Posterior vena cava (tissue), 2 donors: ENCODE measurements around the gene SAMD1. TPM values are rescaled to one million over a fixed set of nuclear protein-coding genes. Genes with fewer than 3 reads are reported as not detected.
A peak's percentile ranks its signal among the peaks of the same experiment; 100 is the strongest.

Experiments
- DNase-seq: peaks from one replicate; pipeline ENCODE4 v3.0.0-alpha.2; 2020; ENCODE audit warnings: low spot score
- intact Hi-C, 2 donors: fragments of 100-400 bp; cut with DNase I; formaldehyde crosslinking; loops; one replicate each; pipeline versions ENCODE4 v1.14.1 to v1.14.2; 2022 to 2023
- total RNA-seq, 2 donors: library from RNA; stranded (reverse); fragmentation: NEBNext Ultra II Directional; extraction: Animal tissue kit (Norgen Biotek cat#: 25700); gene quantifications; one replicate each; pipeline ENCODE4 v1.2.1, GENCODE V29; 2021
- donor health status: DM: yes; HTN: yes; CAD: no.
- donor health status: DM: yes; HTN: yes; CAD: no.

SAMD1 gene
- total RNA-seq, 2 donors from 2014 or later: 22.7 to 23.6 TPM

- intact Hi-C loops: no loop called here
- no peak for DNase-seq
These were observed 2.7 kb upstream of the SAMD1 start for GRCh38 chr19:14093117-14093823.

GRCh38 chr19:14091813-14092462 lies 1.4 kb upstream of the SAMD1 start:
- intact Hi-C loops: no loop called here
- no peak for DNase-seq

DNA sequence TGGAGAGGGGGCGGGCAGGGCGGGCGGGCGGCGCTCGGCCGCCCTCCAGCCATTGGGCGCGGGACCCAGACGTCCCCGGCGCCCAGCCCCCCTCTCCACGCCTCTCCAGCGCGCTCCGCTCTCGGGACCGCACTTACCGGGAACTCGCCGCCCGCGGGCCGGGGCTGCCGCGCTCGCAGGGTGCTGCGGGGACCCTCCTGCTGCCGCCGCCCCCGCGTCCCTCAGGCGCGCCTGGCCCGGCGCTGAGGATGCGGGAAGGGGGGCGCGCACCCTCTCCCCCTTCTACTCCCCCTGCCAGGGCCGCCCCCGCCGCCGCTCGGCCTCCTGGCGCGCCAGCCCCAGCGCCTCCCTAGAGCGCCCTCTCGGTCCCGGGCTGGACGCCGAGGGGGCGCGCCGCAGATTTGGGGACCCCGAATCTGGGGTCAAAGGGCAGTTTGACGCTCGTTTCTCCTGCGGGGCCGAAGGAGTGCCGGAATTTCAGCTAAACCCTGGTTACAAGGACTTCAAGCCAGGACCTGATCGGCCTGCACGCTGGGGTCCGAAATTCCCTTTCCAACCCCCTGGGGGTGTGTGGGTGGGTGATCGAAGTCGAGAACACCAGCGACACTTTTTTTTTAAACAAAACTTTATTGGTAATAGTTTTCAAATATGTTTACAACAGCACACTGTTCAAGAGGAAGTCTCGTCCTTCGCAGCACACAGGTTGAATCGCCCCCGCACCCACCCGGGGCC lies 696 bp upstream of the SAMD1 start:
- intact Hi-C loops: no loop called here
- no peak for DNase-seq

GRCh38 chr19:14089662-14090508 lies 666 bp downstream of the SAMD1 start:
- DNase-seq: peak; percentile 83
- intact Hi-C loops: loop anchor here (5.0 to 10.0 kb wide), 2 partner anchors 315 to 1113 kb away; partner anchors contain the start of gene C19orf53 (in 1 of the 2)

- intact Hi-C loops: loop anchor here (5.0 to 10.0 kb wide), 2 partner anchors 315 to 1112 kb away; partner anchors contain the start of gene C19orf53 (in 1 of the 2)
- no peak for DNase-seq
These were observed 1.2 kb downstream of the SAMD1 start for GRCh38 chr19:14089412-14089661.

- intact Hi-C loops: loop anchor here (5.0 to 10.0 kb wide), 2 partner anchors 314 to 1112 kb away; partner anchors contain the start of gene C19orf53 (in 1 of the 2)
- no peak for DNase-seq
These were observed 1.7 kb downstream of the SAMD1 start for GRCh38 chr19:14088634-14089411.

- no peak for DNase-seq
- intact Hi-C loops: loop anchor here (5.0 to 10.0 kb wide), 2 partner anchors 311 to 1109 kb away; partner anchors contain the start of gene C19orf53 (in 1 of the 2)
These were observed 4.5 kb downstream of the SAMD1 start for GRCh38 chr19:14086098-14086497.

DNA sequence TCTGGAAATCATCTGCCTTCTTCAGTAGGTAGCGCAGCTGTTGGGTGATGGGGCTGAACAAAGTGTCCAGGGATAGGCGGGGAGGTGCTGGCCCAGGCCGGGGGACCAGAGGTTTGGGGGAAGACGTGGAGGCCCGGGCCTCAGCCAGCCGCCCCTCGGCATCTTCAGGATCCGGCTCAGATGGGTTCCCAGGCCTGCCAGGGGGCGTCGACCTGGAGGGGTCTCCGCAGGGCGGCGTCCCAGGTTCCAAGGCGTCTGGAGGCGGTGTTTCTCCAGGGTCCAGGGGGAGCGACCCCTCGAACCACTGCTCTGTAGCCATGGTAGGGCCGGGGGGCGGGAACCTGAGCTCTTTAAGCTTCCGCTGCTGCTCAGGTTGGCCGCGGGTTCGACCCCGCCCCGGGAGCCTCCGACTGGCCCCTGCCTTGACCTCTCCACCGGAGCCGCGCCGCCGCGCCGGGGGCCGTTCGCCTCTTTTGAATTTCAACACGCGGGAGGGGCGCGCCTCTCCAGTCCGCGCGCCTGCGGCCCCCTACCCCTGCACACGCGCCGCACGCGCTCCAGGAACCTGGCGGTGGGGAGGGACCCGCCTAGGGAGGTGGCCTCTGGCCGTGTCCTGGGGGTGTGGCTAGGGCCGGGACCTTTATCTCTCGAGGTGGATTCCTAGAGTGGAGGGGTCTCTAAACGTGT lies 5.1 kb downstream of the SAMD1 start, which contains the start of gene C19orf67:
C19orf67 (minus strand) TSS at position 475 of the 687 bp plus-strand sequence; CDS start at position 319, 156 bp downstream.
- intact Hi-C loops: loop anchor here (5.0 to 10.0 kb wide), 2 partner anchors 311 to 1108 kb away; partner anchors contain the start of gene C19orf53 (in 1 of the 2)
- no peak for DNase-seq

DNA sequence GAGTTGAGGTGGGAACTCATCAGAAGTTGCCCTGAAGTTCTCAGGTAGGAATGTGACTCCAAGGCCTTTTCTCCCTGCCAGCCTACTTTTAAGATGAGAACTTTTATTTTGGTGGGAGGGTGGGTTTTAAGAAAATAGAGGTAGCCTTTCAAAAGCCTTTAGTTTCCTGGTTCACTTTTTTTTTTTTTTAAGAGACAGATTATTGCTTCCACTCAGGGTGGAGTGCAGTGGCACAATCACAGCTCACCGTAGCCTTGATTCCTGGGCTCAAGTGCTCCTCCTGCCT lies 7.9 kb downstream of the SAMD1 start:
- intact Hi-C loops: loop anchor here in 1 of 2 donors (5.0 to 10.0 kb wide), 2 partner anchors 55 to 308 kb away; partner anchors contain the start of genes ASF1B and C19orf53

DNA sequence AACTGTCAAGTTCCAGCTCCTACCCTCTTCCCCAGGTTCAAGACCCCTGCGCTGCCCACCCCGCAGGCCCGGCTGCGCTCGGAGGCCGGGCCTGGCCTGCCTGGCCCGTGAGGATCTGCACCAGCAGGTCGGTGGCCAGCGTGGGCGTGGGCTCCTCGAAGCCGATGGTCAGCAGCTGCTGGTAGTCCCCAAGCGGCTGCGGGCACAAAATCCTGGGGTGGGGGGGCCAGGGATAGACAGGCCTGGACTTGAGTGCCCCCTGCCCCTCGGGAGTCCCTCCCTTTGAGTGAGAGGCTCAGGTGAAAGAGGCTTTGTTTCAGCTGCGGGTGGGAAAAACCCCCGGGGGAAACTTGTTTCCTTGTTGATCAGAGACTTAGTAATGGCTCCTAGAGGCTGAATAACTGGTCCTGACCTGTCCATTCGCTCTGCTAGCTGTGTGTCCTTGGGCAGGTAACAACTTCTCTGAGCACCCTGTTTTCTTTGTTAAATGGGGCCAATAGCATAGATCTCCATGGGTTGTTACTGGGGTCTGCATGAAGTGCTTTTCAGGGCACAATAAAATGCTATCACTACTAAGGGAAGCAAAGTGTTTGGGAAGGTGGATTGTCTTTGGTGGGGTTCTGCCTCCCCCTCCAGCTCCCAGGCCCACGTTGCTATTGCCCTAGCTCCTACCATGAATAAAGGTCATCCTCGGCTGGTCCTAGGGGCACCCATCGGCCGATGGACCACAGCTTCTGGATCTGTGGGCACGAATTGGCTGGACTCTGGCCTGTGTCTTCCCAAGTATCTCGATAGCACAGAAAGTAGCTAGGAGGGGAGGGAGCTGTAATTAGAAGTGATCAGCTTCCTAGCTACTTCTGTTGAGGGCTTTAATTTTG lies 8.5 kb downstream of the SAMD1 start:
- intact Hi-C loops: loop anchor here in 1 of 2 donors (5.0 to 10.0 kb wide), 2 partner anchors 55 to 307 kb away; partner anchors contain the start of genes ASF1B and C19orf53
- DNase-seq: peak; percentile 88

More for the DNA sequence above, 7.9 kb downstream of the SAMD1 start:
- no peak for DNase-seq

DNA sequence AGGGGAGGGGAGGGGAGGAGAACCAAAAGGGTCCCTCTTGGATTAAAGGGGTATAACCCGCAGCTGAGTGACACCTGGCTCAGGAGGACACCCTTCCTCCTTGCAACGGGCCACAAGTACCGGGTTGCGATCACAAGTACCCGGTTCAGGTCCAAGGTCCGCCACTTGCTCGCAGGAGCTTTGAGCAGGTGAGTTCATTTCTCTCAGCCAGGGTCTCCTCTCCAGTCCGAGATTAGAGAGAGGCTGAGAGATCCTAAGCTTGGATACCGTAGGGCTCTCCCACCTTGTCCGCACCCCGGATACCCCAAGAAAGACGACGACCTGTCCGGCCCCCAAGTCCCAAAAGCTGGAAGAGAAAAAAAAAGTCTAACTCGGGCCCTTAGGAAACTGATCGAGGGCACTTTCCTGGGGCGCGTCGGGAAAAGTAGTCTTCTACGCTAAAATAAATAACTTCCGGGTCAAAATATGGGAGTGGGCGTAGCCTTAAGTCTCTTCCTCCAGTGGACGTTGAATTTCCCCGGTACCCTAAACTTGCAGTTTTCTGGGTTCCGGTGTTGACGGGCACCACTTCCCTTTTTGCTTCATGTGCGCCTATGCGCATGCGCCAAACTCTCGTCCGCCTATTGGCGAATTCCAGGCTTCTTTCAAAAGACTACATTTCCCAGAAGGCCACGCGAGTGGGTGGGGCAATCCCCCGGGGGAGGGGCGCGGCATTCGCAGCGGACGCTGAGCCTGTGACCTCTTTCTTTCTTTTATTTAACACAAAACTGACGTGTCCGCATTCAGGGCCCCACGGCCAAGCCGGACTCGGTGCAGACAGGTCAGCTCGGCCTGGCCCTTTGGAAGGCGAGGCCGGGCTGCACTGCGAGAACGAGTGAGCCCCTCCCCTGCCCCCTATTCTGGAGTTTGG lies 9.4 kb downstream of the SAMD1 start:
- intact Hi-C loops: loop anchor here in 1 of 2 donors (5.0 to 10.0 kb wide), 2 partner anchors 56 to 306 kb away; partner anchors contain the start of genes ASF1B and C19orf53
- DNase-seq: peak; percentile 100

- intact Hi-C loops: no loop called here
- DNase-seq: no peak
These were observed 12.1 kb downstream of the SAMD1 start for GRCh38 chr19:14078411-14078810.

GRCh38 chr19:14073925-14074838 lies 16.4 kb downstream of the SAMD1 start:
- intact Hi-C loops: loop anchor here (1.0 to 5.0 kb wide), 3 partner anchors 192 to 472 kb away; no protein-coding TSS in a partner anchor
- DNase-seq: no peak

DNA sequence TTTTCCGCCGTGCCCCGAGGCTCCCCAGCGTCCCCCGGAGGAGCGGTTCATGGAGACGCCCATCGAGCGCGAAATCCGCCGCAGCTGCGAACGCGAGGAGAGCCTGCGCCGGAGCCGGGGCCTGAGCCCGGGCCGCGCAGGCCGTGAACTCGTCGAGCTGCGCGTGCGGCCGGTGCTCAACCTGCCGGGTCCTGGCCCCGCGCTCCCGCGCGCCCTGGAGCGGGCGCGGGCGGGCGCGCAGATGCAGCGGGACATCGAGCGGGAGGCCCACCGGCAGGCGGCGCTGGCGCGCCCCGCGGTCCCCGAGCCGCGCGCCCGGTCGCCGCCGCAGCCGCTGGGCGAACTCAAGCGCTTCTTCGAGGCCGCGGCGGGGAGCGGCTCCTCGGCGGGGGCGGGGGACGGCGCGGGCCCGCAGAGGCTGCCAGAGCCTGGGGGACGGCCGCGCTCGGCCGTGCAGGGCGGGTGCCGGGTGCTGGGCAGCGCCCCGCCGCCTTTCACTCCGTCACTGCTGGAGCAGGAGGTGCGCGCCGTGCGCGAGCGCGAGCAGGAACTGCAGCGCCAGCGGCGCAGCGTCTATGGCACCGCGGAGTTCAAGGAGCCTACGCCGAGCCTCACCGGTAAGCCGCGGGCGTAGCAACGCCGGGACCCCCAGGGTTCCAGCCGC lies 17.2 kb downstream of the SAMD1 start:
- peak; percentile 93 for DNase-seq
- intact Hi-C loops: loop anchor here (1.0 to 5.0 kb wide), 3 partner anchors 191 to 471 kb away; no protein-coding TSS in a partner anchor
